Neural progenitor cell (in vitro differentiated cells): ENCODE measurements around the gene HBS1L. TPM values are rescaled to one million over a fixed set of nuclear protein-coding genes. Genes with fewer than 3 reads are reported as not detected.

Source experiments
- DNase-seq: peaks from one replicate; pipeline ENCODE4 v3.0.0-alpha.2; 2016; ENCODE audit warnings: low spot score
- H2AFZ ChIP-seq: fragments of 200-600 bp; sonication (generic); replicated peaks from 2 replicates; pipeline ENCODE4 v1.6.1; 2016; ENCODE audit warnings: antibody characterized with exemption
- H3F3A ChIP-seq: fragments of 200-600 bp; sonication (generic); 2 replicates; pipeline ENCODE4 v1.6.1; 2016; ENCODE audit warnings: antibody characterized with exemption, low read depth
- H3K27ac ChIP-seq: fragments of 200-600 bp; sonication (generic); 2 replicates; pipeline ENCODE4 v1.5.1; 2016; ENCODE audit warnings: mild to moderate bottlenecking
- H3K27me3 ChIP-seq: fragments of 200-600 bp; sonication (generic); 2 replicates; pipeline ENCODE4 v1.6.1; 2016; ENCODE audit warnings: mild to moderate bottlenecking, moderate library complexity
- H3K36me3 ChIP-seq: fragments of 200-600 bp; sonication (generic); 2 replicates; pipeline ENCODE4 v1.5.1; 2016
- H3K4me1 ChIP-seq: fragments of 200-600 bp; sonication (generic); 2 replicates; pipeline ENCODE4 v1.6.1; 2016; ENCODE audit warnings: mixed run types
- H3K4me2 ChIP-seq: fragments of 200-600 bp; sonication (generic); 2 replicates; pipeline ENCODE4 v1.6.1; 2016
- H3K4me3 ChIP-seq: fragments of 200-600 bp; sonication (generic); 2 replicates; pipeline ENCODE4 v1.5.1; 2016
- H3K79me2 ChIP-seq: fragments of 200-600 bp; sonication (generic); 2 replicates; pipeline ENCODE4 v1.6.1; 2016; ENCODE audit warnings: low read depth
- H3K9ac ChIP-seq: fragments of 200-600 bp; sonication (generic); 2 replicates; pipeline ENCODE4 v1.6.1; 2016
- H3K9me3 ChIP-seq: fragments of 200-600 bp; sonication (generic); 2 replicates; pipeline ENCODE4 v1.5.1; 2016; ENCODE audit warnings: low read depth
- H4K20me1 ChIP-seq: fragments of 200-600 bp; sonication (generic); 2 replicates; pipeline ENCODE4 v1.6.1; 2016; ENCODE audit warnings: low read depth
- H3K27ac Mint-ChIP-seq: 3 replicates; pipeline ENCODE4 v1.8.0; 2021; ENCODE audit warnings: mixed read lengths
- H3K27me3 Mint-ChIP-seq: 2 replicates; pipeline ENCODE4 v1.8.0; 2022; ENCODE audit warnings: low read depth, mild to moderate bottlenecking, inconsistent platforms, moderate library complexity, mixed read lengths; ENCODE audit not compliant: insufficient read depth
- H3K36me3 Mint-ChIP-seq: 3 replicates; pipeline ENCODE4 v1.8.0; 2021; ENCODE audit warnings: mixed read lengths
- H3K4me1 Mint-ChIP-seq: 3 replicates; pipeline ENCODE4 v1.8.0; 2021; ENCODE audit warnings: mixed read lengths
- H3K4me3 Mint-ChIP-seq: 3 replicates; pipeline ENCODE4 v1.8.0; 2021; ENCODE audit warnings: mild to moderate bottlenecking, moderate library complexity, mixed read lengths
- H3K9me3 Mint-ChIP-seq: 3 replicates; pipeline ENCODE4 v1.8.0; 2020; ENCODE audit warnings: mixed read lengths
- CTCF ChIP-seq: fragments of 200-600 bp; sonication (generic); IDR thresholded peaks from 2 replicates; pipeline ENCODE4 v1.5.1; 2017; ENCODE audit warnings: antibody characterized with exemption, mild to moderate bottlenecking
- EZH2 ChIP-seq: fragments of 200-600 bp; sonication (generic); IDR thresholded peaks from 2 replicates; pipeline ENCODE4 v1.6.1; 2017; ENCODE audit warnings: antibody characterized with exemption, mild to moderate bottlenecking, moderate library complexity
- EZH2phosphoT487 ChIP-seq: fragments of 200-600 bp; sonication (generic); IDR thresholded peaks from 2 replicates; pipeline ENCODE4 v1.6.1; 2017; ENCODE audit warnings: antibody characterized with exemption
- total RNA-seq: library from RNA; depleted of rRNA; stranded (reverse); fragments of >200 nt; gene quantifications from 2 replicates; pipeline ENCODE4 v1.2.3, GENCODE V29; 2015; ENCODE audit warnings: low replicate concordance

HBS1L gene
- 149 and 215 TPM in 2 replicates for total RNA-seq

DNA sequence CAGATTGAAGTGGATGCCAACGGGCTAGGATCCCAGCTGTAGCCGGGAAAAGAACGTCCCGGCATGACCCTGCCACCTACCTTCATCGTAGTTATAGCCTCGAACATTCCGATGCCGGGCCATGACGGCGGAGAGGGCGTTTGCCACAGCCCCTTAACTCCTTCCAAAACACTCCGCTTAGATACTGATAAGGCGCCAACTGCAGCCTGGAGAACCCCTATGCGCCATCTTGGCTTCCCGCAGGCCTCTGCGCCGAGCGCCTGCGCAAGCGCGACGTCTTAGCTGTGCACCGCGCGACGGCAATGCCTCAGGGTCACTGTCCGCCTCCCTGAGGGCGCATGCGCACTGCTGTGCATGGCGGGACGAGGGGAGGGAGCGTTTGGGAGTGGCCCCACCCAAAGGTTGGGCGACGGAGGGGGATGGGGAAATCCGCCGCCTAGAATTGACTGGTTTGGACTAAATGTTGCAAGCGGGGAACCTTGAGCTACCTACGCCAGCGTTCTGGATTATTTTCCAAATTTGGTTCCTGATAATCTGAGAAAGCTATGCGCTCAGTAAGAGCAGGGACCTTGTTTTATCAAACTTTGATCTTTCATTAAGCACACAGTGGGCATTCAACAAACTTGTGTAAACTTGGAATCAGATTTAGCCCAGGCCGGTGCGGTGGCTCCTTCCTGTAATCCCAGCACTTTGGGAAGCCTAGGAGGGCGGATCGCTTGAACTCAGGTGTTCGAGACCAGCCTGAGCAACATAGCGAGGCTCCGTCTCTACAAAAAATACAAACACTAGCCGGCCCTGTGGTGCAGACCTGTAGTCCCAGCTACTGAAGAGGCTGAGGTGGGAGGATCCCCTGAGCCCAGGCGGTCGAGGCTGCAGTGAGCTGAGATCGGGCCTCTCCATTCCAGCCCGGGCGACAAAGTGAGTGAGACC, at the start of gene HBS1L:
HBS1L (minus strand) TSS at position 254 of the 930 bp plus-strand sequence; CDS start at position 123, 131 bp downstream.
- Histone ChIP-seq H3F3A (peaks cover 10% of the 10 kb centered on the region), H3K9me3 (no peaks in the 10 kb centered on the region), H2AFZ (peak within 1 kb of the TSS; percentile 87), H3K4me3 (peak within 1 kb of the TSS; percentile 85), H3K4me2 (peak within 1 kb of the TSS; percentile 96), H3K4me1 (peaks cover 10% of the 10 kb centered on the region), H3K27me3 (no peaks in the 10 kb centered on the region), H3K9ac (peak within 1 kb of the TSS; percentile 93), H4K20me1 (peaks cover 14% of the 10 kb centered on the region), H3K36me3 (peaks cover 3% of the 10 kb centered on the region), H3K79me2 (peaks cover 47% of the 10 kb centered on the region), H3K27ac (peak within 1 kb of the TSS; percentile 64)
- Mint-ChIP-seq H3K27ac (peak within 1 kb of the TSS; percentile 93), H3K27me3 (peaks cover 4% of the 10 kb centered on the region), H3K36me3 (peaks cover 2% of the 10 kb centered on the region), H3K4me3 (peak within 1 kb of the TSS; percentile 97), H3K4me1 (peaks cover 12% of the 10 kb centered on the region), H3K9me3 (no peaks in the 10 kb centered on the region)
- DNase-seq: peak; percentile 99
- TF ChIP-seq EZH2phosphoT487 (no peak), CTCF (no peak), EZH2 (no peak)

GRCh38 chr6:135104199-135104598, 49.6 kb upstream of the HBS1L start:
- Mint-ChIP-seq H3K36me3 (no peaks in the 10 kb centered on the region), H3K27me3 (no peaks in the 10 kb centered on the region), H3K27ac (no peak overlapping the region), H3K9me3 (no peaks in the 10 kb centered on the region), H3K4me1 (no peaks in the 10 kb centered on the region), H3K4me3 (no peak overlapping the region)
- H3K9ac ChIP-seq: no peak overlapping the region
- H3K36me3 ChIP-seq: no peaks in the 10 kb centered on the region
- H4K20me1 ChIP-seq: no peaks in the 10 kb centered on the region
- H3K27me3 ChIP-seq: no peaks in the 10 kb centered on the region
- H3K9me3 ChIP-seq: no peaks in the 10 kb centered on the region
- no peak for DNase-seq
- no peak overlapping the region for H2AFZ ChIP-seq
- no peak overlapping the region for H3K27ac ChIP-seq
- no peak overlapping the region for H3K4me3 ChIP-seq
- no peak overlapping the region for H3K4me2 ChIP-seq
- no peaks in the 10 kb centered on the region for H3K79me2 ChIP-seq
- H3K4me1 ChIP-seq: no peaks in the 10 kb centered on the region
- no peak for TF ChIP-seq CTCF
- TF ChIP-seq EZH2phosphoT487: no peak
- TF ChIP-seq EZH2: no peak
- no peaks in the 10 kb centered on the region for H3F3A ChIP-seq

DNA sequence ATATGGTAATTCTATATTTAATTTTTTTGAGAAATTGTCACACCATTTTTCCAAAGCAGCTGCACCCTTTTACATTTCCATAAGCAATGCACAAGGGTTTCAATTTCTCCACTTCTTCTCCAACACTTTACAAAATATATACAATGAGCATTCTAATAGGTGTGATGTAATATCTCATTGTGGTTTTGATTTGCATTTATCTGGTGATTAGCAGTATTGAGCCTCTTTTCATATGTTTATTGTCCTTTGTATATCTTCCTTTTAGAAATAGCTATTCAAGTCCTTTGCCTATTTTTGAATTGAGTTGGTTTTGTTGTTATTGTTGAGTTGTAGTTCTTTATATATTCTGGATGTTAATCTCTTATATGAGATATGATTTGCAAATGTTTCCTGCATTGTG, 47.6 kb upstream of the HBS1L start:
- DNase-seq: no peak
- no peak overlapping the region for H3K4me3 ChIP-seq
- Mint-ChIP-seq H3K9me3 (no peaks in the 10 kb centered on the region), H3K27me3 (no peaks in the 10 kb centered on the region), H3K4me1 (no peaks in the 10 kb centered on the region), H3K27ac (no peak overlapping the region), H3K36me3 (no peaks in the 10 kb centered on the region), H3K4me3 (no peak overlapping the region)
- no peaks in the 10 kb centered on the region for H3F3A ChIP-seq
- H3K4me1 ChIP-seq: no peaks in the 10 kb centered on the region
- no peaks in the 10 kb centered on the region for H3K27me3 ChIP-seq
- no peaks in the 10 kb centered on the region for H3K9me3 ChIP-seq
- no peak overlapping the region for H3K27ac ChIP-seq
- no peaks in the 10 kb centered on the region for H3K36me3 ChIP-seq
- TF ChIP-seq EZH2phosphoT487 (no peak), CTCF (no peak), EZH2 (no peak)
- H4K20me1 ChIP-seq: no peaks in the 10 kb centered on the region
- no peak overlapping the region for H3K9ac ChIP-seq
- no peaks in the 10 kb centered on the region for H3K79me2 ChIP-seq
- no peak overlapping the region for H3K4me2 ChIP-seq
- H2AFZ ChIP-seq: no peak overlapping the region
